GM18868 (cell line): ENCODE data around the gene HOXD12.

Experiments
- ATAC-seq: cut with Tn5 transposase; IDR thresholded peaks from one replicate; pipeline ENCODE4 v1.9.1; 2021; ENCODE audit warnings: mild to moderate bottlenecking, moderate library complexity; ENCODE audit not compliant: unreplicated experiment

Gene HOXD12

GRCh38 chr2:176105078-176105729 lies 5.6 kb downstream of the HOXD12 start:
- ATAC-seq, result no peak

GRCh38 chr2:176105730-176106580 lies 6.4 kb downstream of the HOXD12 start:
- no peak for ATAC-seq

- ATAC-seq, result no peak
Observed at GRCh38 chr2:176106581-176107539, 7.3 kb downstream of the HOXD12 start, which contains the start of gene HOXD11. HOXD11 (plus strand) TSS chr2:176107280; CDS start chr2:176107356, 76 bp downstream.

- ATAC-seq, result no peak
Observed at GRCh38 chr2:176107731-176108181, 8.2 kb downstream of the HOXD12 start.

- ATAC-seq, result no peak
Observed at GRCh38 chr2:176109192-176109901, 9.8 kb downstream of the HOXD12 start.

GRCh38 chr2:176109946-176110345 lies 10.4 kb downstream of the HOXD12 start:
- no peak for ATAC-seq

GRCh38 chr2:176110415-176111308 lies 11.1 kb downstream of the HOXD12 start:
- no peak for ATAC-seq

- peak; percentile 61 for ATAC-seq
Observed at GRCh38 chr2:176111309-176111663, 11.7 kb downstream of the HOXD12 start.

GRCh38 chr2:176111846-176112374 lies 12.3 kb downstream of the HOXD12 start:
- ATAC-seq, result no peak

GRCh38 chr2:176112375-176113302 lies 13.0 kb downstream of the HOXD12 start:
- no peak for ATAC-seq

- no peak for ATAC-seq
Observed at GRCh38 chr2:176114120-176114929, 14.7 kb downstream of the HOXD12 start.

GRCh38 chr2:176114930-176115625 lies 15.5 kb downstream of the HOXD12 start:
- ATAC-seq, result no peak

- ATAC-seq, result no peak
Observed at GRCh38 chr2:176115883-176116813, 16.6 kb downstream of the HOXD12 start, which contains the start of gene HOXD10. HOXD10 (plus strand) TSS chr2:176116778; CDS start chr2:176116834, 56 bp downstream.

- ATAC-seq, result no peak
Observed at GRCh38 chr2:176117162-176117822, 17.7 kb downstream of the HOXD12 start.

GRCh38 chr2:176117823-176118371 lies 18.3 kb downstream of the HOXD12 start:
- no peak for ATAC-seq
